Activated gamma-delta T cell treated with anti-CD3 and anti-CD28 coated beads, Interleukin-2, amount 50 U/mL, for 16 hours (primary cell): ENCODE data around the gene ABCC3.

Experiments used
- DNase-seq: peaks from one replicate; pipeline ENCODE4 v3.0.0-alpha.2; 2020; ENCODE audit warnings: low read depth

Gene ABCC3

GRCh38 chr17:50642722-50643656, 8.3 kb downstream of the ABCC3 start:
- DNase-seq = no peak

GRCh38 chr17:50645748-50646682, 11.3 kb downstream of the ABCC3 start:
- DNase-seq = no peak

- no peak for DNase-seq
Measured at GRCh38 chr17:50647187-50647586, 12.5 kb downstream of the ABCC3 start.

- no peak for DNase-seq
Measured at GRCh38 chr17:50649042-50649908, 14.6 kb downstream of the ABCC3 start.

- no peak for DNase-seq
Measured at GRCh38 chr17:50651661-50652060, 17.0 kb downstream of the ABCC3 start.

- no peak for DNase-seq
Measured at GRCh38 chr17:50653738-50654137, 19.1 kb downstream of the ABCC3 start.

- DNase-seq = no peak
Measured at GRCh38 chr17:50656509-50656908, 21.8 kb downstream of the ABCC3 start.

GRCh38 chr17:50657054-50657453, 22.4 kb downstream of the ABCC3 start:
- no peak for DNase-seq

GRCh38 chr17:50657627-50658026, 22.9 kb downstream of the ABCC3 start:
- DNase-seq = no peak

- DNase-seq = no peak
Measured at GRCh38 chr17:50658616-50659015, 23.9 kb downstream of the ABCC3 start.

- no peak for DNase-seq
Measured at GRCh38 chr17:50659179-50659578, 24.5 kb downstream of the ABCC3 start.

- no peak for DNase-seq
Measured at GRCh38 chr17:50660042-50660886, 25.6 kb downstream of the ABCC3 start.

- no peak for DNase-seq
Measured at GRCh38 chr17:50660887-50661345, 26.2 kb downstream of the ABCC3 start.

- no peak for DNase-seq
Measured at GRCh38 chr17:50661348-50661747, 26.7 kb downstream of the ABCC3 start.

GRCh38 chr17:50661795-50662391, 27.2 kb downstream of the ABCC3 start:
- DNase-seq = no peak

GRCh38 chr17:50662632-50663225, 28.0 kb downstream of the ABCC3 start:
- DNase-seq = no peak

- DNase-seq = no peak
Measured at GRCh38 chr17:50663812-50664374, 29.2 kb downstream of the ABCC3 start.

GRCh38 chr17:50664788-50665458, 30.2 kb downstream of the ABCC3 start:
- DNase-seq = no peak

- DNase-seq = no peak
Measured at GRCh38 chr17:50665838-50666237, 31.2 kb downstream of the ABCC3 start.
